OCI-LY7 (cell line): ENCODE data around the gene R3HDM4.

Source experiments
- EZH2phosphoT487 ChIP-seq: fragments of 200-600 bp; sonication (generic); IDR thresholded peaks from 2 replicates; pipeline ENCODE4 v1.6.1; 2018; ENCODE audit warnings: low read depth, borderline replicate concordance, mild to moderate bottlenecking, mixed run types, antibody characterized with exemption, low read length, moderate library complexity, mixed read lengths
- TF ChIP-seq, protein P1 (sequence below): fragments of 200-600 bp; sonication (generic); conservative IDR thresholded peaks from 2 replicates; pipeline ENCODE4 v1.5.1; 2014; ENCODE audit warnings: mild to moderate bottlenecking, antibody characterized with exemption, low read length, moderate library complexity, mixed read lengths

DNA sequence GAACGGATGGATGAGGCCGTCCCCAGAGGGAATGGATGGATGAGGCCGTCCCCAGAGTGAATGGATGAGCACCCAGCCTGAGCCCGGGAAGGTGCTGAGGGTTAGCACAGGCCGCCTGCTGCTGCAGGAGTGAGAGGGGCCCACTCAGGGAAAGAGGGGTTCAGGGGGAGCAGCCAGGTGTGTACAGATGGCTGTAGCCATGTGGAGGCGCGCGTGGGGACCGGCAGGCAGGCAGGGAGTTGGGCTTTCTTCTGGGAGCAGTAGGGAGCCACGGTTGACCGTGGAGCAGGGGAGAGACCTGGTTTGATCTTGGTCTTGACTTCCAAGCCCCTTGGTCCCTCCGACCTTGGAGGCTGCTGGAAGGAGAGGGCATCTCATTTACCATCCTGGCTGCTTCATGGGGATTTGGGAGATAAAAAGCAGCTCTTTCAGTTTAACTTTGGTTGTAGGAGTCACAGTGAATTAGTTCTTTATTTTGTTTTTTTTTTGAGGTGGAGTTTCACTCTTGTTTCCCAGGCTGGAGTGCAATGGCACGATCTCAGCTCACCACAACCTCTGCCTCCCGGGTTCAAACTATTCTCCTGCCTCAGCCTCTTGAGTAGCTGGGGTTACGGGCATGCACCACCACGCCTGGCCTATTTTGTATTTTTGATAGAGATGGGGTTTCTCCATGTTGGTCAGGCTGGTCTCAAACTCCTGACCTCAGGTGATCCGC is 37.5 kb upstream of the R3HDM4 start:
- TF ChIP-seq, protein P1, sequence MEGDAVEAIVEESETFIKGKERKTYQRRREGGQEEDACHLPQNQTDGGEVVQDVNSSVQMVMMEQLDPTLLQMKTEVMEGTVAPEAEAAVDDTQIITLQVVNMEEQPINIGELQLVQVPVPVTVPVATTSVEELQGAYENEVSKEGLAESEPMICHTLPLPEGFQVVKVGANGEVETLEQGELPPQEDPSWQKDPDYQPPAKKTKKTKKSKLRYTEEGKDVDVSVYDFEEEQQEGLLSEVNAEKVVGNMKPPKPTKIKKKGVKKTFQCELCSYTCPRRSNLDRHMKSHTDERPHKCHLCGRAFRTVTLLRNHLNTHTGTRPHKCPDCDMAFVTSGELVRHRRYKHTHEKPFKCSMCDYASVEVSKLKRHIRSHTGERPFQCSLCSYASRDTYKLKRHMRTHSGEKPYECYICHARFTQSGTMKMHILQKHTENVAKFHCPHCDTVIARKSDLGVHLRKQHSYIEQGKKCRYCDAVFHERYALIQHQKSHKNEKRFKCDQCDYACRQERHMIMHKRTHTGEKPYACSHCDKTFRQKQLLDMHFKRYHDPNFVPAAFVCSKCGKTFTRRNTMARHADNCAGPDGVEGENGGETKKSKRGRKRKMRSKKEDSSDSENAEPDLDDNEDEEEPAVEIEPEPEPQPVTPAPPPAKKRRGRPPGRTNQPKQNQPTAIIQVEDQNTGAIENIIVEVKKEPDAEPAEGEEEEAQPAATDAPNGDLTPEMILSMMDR: no peak
- TF ChIP-seq EZH2phosphoT487: no peak
